Breast epithelium (tissue), 3 donors: ENCODE measurements around the gene ESPN.

Experiments used
- CTCF ChIP-seq, 3 donors: fragments of 450-650 bp; IDR thresholded peaks; one replicate each; pipeline ENCODE4 v1.5.1; 2016 to 2017; ENCODE audit warnings: antibody characterized with exemption in 3 of 3, mild to moderate bottlenecking in 3 of 3, moderate library complexity in 3 of 3
- POLR2A ChIP-seq: fragments of 450-650 bp; IDR thresholded peaks from one replicate; pipeline ENCODE4 v1.6.1; 2016; ENCODE audit warnings: antibody characterized with exemption, mild to moderate bottlenecking, moderate library complexity

GRCh38 chr1:6471970-6472368 is 47.4 kb downstream of the ESPN start:
- TF ChIP-seq CTCF (IDR thresholded peaks at IDR 0.05), result no peak
- no peak for TF ChIP-seq POLR2A
